Ascending aorta (tissue), 2 donors: ENCODE measurements around the gene LRRC8A. TPM values are rescaled to one million over a fixed set of nuclear protein-coding genes. Genes with fewer than 3 reads are reported as not detected.
A peak's percentile ranks its signal among the peaks of the same experiment; 100 is the strongest.

Experiments
- DNase-seq, 2 donors: peaks; one replicate each; pipeline ENCODE4 v3.0.0-alpha.2; 2019; ENCODE audit warnings: low spot score in 2 of 2
- H3K27ac ChIP-seq, 2 donors: fragments of 200-600 bp; sonication (generic); one replicate each; pipeline ENCODE4 v1.5.1; 2016 to 2017; ENCODE audit warnings: mild to moderate bottlenecking in 1 of 2
- H3K27me3 ChIP-seq: fragments of 200-600 bp; sonication (generic); one replicate; pipeline ENCODE4 v1.5.1; 2017
- H3K36me3 ChIP-seq, 2 donors: fragments of 200-600 bp; sonication (generic); one replicate each; pipeline ENCODE4 v1.5.1; 2016
- H3K4me1 ChIP-seq, 2 donors: fragments of 200-600 bp; sonication (generic); one replicate each; pipeline ENCODE4 v1.5.1; 2016 to 2017; ENCODE audit warnings: mild to moderate bottlenecking in 1 of 2
- H3K4me3 ChIP-seq, 2 donors: fragments of 200-600 bp; sonication (generic); one replicate each; pipeline ENCODE4 v1.5.1; 2016 to 2017; ENCODE audit warnings: mild to moderate bottlenecking in 1 of 2
- H3K9me3 ChIP-seq, 2 donors: fragments of 200-600 bp; sonication (generic); one replicate each; pipeline ENCODE4 v1.5.1; 2016
- intact Hi-C: fragments of 100-400 bp; cut with DNase I; formaldehyde crosslinking; loops from one replicate; pipeline ENCODE4 v1.15.1; 2023
- total RNA-seq: library from RNA; depleted of rRNA; stranded (reverse); fragments of >200 nt; gene quantifications from one replicate; pipeline ENCODE4 v1.1.0, GENCODE V29; 2016
- TF ChIP-seq, protein P1 (sequence below), 3 experiments: fragments of 200-600 bp in 2 of 3; fragments of 450-650 bp in 1 of 3; sonication (generic) in 2 of 3; IDR thresholded peaks; one replicate each; pipeline ENCODE4 v1.5.1; 2016 to 2019; ENCODE audit warnings: antibody characterized with exemption in 3 of 3, mild to moderate bottlenecking in 1 of 3, moderate library complexity in 1 of 3

LRRC8A gene
- total RNA-seq, 1 donor from 2014 or later = 227 TPM

GRCh38 chr9:128912270-128912853, 30.4 kb downstream of the LRRC8A start:
- Histone ChIP-seq H3K36me3 (peaks cover 48 to 64% of the 10 kb centered on the region in 2 donors), H3K4me1 (peaks cover 54 to 82% of the 10 kb centered on the region in 2 donors), H3K27me3 (no peaks in the 10 kb centered on the region), H3K4me3 (peak overlapping the region; percentile 2 to 6), H3K27ac (peak overlapping the region; percentile 94 to 95), H3K9me3 (no peaks in the 10 kb centered on the region)
- intact Hi-C loops = no loop called here
- DNase-seq = peak in 1 of 2 donors; percentile 76
- TF ChIP-seq, protein P1, sequence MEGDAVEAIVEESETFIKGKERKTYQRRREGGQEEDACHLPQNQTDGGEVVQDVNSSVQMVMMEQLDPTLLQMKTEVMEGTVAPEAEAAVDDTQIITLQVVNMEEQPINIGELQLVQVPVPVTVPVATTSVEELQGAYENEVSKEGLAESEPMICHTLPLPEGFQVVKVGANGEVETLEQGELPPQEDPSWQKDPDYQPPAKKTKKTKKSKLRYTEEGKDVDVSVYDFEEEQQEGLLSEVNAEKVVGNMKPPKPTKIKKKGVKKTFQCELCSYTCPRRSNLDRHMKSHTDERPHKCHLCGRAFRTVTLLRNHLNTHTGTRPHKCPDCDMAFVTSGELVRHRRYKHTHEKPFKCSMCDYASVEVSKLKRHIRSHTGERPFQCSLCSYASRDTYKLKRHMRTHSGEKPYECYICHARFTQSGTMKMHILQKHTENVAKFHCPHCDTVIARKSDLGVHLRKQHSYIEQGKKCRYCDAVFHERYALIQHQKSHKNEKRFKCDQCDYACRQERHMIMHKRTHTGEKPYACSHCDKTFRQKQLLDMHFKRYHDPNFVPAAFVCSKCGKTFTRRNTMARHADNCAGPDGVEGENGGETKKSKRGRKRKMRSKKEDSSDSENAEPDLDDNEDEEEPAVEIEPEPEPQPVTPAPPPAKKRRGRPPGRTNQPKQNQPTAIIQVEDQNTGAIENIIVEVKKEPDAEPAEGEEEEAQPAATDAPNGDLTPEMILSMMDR (IDR thresholded peaks at IDR 0.05) = no peak

- no peaks in the 10 kb centered on the region for H3K9me3 ChIP-seq
- H3K27me3 ChIP-seq = no peaks in the 10 kb centered on the region
- TF ChIP-seq, protein P1 (IDR thresholded peaks at IDR 0.05) = no peak
- peak overlapping the region; percentile 2 to 6 for H3K4me3 ChIP-seq
- peak overlapping the region; percentile 94 to 95 for H3K27ac ChIP-seq
- peaks cover 57 to 85% of the 10 kb centered on the region in 2 donors for H3K4me1 ChIP-seq
- intact Hi-C loops = no loop called here
- H3K36me3 ChIP-seq = peaks cover 48 to 61% of the 10 kb centered on the region in 2 donors
- no peak for DNase-seq
Measured at GRCh38 chr9:128913048-128913900, 31.3 kb downstream of the LRRC8A start.

- DNase-seq = no peak
- TF ChIP-seq, protein P1 (IDR thresholded peaks at IDR 0.05) = no peak
- H3K4me1 ChIP-seq = peaks cover 56 to 86% of the 10 kb centered on the region in 2 donors
- H3K9me3 ChIP-seq = no peaks in the 10 kb centered on the region
- peak overlapping the region; percentile 94 to 95 for H3K27ac ChIP-seq
- peak overlapping the region in 1 of 2 donors; percentile 4 for H3K4me3 ChIP-seq
- H3K36me3 ChIP-seq = peaks cover 39 to 59% of the 10 kb centered on the region in 2 donors
- H3K27me3 ChIP-seq = no peaks in the 10 kb centered on the region
- intact Hi-C loops = no loop called here
Measured at GRCh38 chr9:128913995-128914772, 32.3 kb downstream of the LRRC8A start.

GRCh38 chr9:128916204-128916603, 34.3 kb downstream of the LRRC8A start:
- peak overlapping the region; percentile 94 to 95 for H3K27ac ChIP-seq
- TF ChIP-seq, protein P1 (IDR thresholded peaks at IDR 0.05) = no peak
- H3K9me3 ChIP-seq = no peaks in the 10 kb centered on the region
- H3K27me3 ChIP-seq = no peaks in the 10 kb centered on the region
- intact Hi-C loops = no loop called here
- H3K4me3 ChIP-seq = peak overlapping the region in 1 of 2 donors; percentile 23
- peaks cover 47 to 85% of the 10 kb centered on the region in 2 donors for H3K4me1 ChIP-seq
- peak in 1 of 2 donors; percentile 82 for DNase-seq
- peaks cover 23 to 44% of the 10 kb centered on the region in 2 donors for H3K36me3 ChIP-seq

- Histone ChIP-seq H3K27ac (peak overlapping the region; percentile 94 to 95), H3K36me3 (peaks cover 23 to 44% of the 10 kb centered on the region in 2 donors), H3K9me3 (no peaks in the 10 kb centered on the region), H3K4me3 (peak overlapping the region; percentile 13 to 23), H3K4me1 (peaks cover 50 to 85% of the 10 kb centered on the region in 2 donors), H3K27me3 (no peaks in the 10 kb centered on the region)
- intact Hi-C loops = no loop called here
- DNase-seq = no peak
- TF ChIP-seq, protein P1 (IDR thresholded peaks at IDR 0.05) = no peak
Measured at GRCh38 chr9:128916745-128917144, 34.8 kb downstream of the LRRC8A start.
